IPS-NIHi11 (cell line): Measurements from ENCODE around the gene SLC25A34.
"Not testable (repeated sequence)": the region's sequence is repeated elsewhere in the genome, so short reads cannot be mapped to it uniquely, and the experiment has no call there.

Source experiments
- DNase-seq: peaks from one replicate; pipeline ENCODE4 v3.0.0; 2012; ENCODE audit warnings: mixed read lengths, low spot score

The SLC25A34 gene

GRCh38 chr1:15736038-15736891 lies at the start of gene SLC25A34:
Gene SLC25A34, plus strand, starts transcription at chr1:15736258. Its CDS starts 228 bp downstream, at chr1:15736486.
- DNase-seq = peak; percentile 85

- DNase-seq = no peak
Measured at GRCh38 chr1:15687446-15687845, 48.6 kb upstream of the SLC25A34 start.

DNA sequence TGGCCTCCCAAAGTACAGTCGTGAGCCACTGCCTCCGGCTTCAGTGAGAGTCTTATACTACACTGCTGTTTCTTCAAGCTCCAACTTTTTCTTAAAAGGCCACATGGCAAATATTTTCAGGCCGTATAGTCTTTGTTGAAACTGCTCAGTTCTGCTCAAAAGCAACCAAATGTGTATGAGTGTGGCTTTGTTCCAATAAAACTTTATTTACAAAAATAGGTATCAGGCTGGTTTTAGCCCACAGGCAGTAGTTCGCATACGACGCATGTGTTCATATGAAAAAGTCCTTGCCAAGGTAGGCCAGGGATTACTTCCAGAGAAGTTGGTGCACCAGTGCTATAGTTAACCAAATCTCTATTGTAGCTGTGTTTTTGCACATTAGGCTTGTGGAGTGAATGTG lies 45.7 kb upstream of the SLC25A34 start:
- DNase-seq = no peak

- no peak for DNase-seq
Measured at GRCh38 chr1:15691434-15692032, 44.5 kb upstream of the SLC25A34 start.

- DNase-seq = peak; percentile 4
Measured at GRCh38 chr1:15692121-15692682, 43.9 kb upstream of the SLC25A34 start.

DNA sequence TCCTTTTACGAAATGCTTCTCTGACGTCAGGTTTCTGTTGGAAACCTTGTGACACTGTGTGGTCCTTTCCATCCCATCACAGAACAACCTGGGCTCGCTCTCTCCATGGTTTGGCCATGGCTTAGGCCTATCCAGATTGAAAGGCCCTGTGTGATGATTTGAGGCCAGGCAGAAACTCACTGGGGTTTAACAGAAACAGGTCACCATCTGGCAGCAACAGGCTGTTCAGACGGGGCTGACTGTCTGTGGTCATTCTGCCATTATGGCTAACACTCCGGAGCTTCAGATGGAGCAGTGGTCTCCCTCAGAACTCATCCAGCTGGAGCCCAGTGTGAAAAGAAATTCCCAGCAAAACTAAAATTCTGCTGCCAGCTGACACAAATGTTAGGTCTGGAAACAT lies 42.7 kb upstream of the SLC25A34 start:
- DNase-seq = no peak

- no peak for DNase-seq
Measured at GRCh38 chr1:15696956-15697521, 39.0 kb upstream of the SLC25A34 start.

DNA sequence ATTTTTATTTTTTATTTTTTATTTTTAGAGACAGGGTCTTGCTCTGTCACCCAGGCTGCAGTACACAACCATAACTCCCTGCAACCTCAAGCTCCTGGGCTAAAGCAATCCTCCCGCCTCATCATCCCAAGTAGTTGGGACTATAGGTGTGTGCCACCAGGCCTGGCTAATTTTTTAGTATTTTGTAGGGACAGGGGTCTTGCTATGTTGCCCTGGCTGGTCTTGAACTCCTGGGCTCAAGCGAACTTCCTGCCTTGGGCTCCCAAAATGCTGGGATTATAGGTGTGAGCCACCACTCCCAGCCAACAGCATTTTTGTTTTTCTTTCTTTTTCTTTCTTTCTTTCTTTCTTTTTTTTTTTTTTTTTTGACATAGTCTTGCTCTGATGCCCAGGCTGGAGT lies 37.9 kb upstream of the SLC25A34 start:
- no peak for DNase-seq

DNA sequence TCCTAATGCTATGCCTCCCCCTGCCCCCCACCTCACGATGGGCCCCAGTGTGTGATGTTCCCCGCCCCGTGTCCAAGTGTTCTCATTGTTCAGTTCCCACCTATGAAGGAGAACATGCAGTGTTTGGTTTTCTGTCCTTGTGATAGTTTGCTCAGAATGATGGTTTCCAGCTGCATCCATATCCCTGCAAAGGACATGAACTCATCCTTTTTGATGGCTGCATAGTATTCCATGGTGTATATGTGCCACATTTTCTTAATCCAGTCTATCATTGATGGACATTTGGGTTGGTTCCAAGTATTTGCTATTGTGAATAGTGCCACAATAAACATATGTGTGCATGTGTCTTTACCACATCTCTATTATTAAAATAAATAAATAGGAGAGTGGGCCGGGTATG lies 36.7 kb upstream of the SLC25A34 start:
- not testable (repeated sequence) for DNase-seq

GRCh38 chr1:15700508-15700907 lies 35.5 kb upstream of the SLC25A34 start:
- DNase-seq = no peak

GRCh38 chr1:15701784-15702183 lies 34.3 kb upstream of the SLC25A34 start:
- no peak for DNase-seq

- DNase-seq = peak; percentile 59
Measured at GRCh38 chr1:15702722-15703550, 33.1 kb upstream of the SLC25A34 start.

GRCh38 chr1:15703562-15703961 lies 32.5 kb upstream of the SLC25A34 start:
- DNase-seq = no peak

- no peak for DNase-seq
Measured at GRCh38 chr1:15704526-15705183, 31.4 kb upstream of the SLC25A34 start.

- no peak for DNase-seq
Measured at GRCh38 chr1:15705184-15705566, 30.9 kb upstream of the SLC25A34 start.

- no peak for DNase-seq
Measured at GRCh38 chr1:15706751-15707150, 29.3 kb upstream of the SLC25A34 start.

DNA sequence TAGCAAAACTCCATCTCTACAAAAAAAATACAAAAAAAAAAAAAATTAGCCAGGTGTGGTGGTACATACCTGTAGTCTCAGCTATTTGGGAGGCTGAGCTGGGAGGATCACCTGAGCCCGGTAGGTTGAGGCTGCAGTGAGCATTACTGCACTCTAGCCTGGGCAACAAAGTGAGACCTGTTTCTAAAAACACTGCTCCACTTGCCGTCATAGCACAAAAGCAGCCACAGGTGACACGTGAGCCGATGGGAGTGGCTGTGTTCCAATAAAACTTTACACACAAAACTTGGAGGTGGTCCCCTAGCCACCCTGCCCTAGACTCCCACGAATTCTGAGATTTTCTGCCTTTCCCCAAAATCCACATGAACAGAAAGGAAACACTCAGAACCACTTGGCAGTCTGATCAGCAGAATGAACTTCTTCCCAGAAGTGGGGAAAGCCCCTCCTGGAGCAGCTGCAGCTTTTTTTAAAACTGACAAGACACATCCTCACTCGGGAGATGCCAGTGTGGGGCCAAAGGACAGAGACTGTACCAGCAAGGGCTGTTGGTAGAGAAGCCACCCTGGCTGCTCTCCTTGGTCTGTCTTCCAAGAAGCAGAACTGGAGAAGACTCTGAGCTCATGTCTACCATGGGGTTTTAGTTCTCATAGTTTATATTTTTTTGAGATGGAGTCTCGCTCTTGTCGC lies 28.7 kb upstream of the SLC25A34 start:
- DNase-seq = no peak

GRCh38 chr1:15708486-15709137 lies 27.4 kb upstream of the SLC25A34 start:
- DNase-seq = no peak

- no peak for DNase-seq
Measured at GRCh38 chr1:15709226-15709625, 26.8 kb upstream of the SLC25A34 start.

GRCh38 chr1:15712168-15712567 lies 23.9 kb upstream of the SLC25A34 start:
- no peak for DNase-seq
